HepG2 (cell line): ENCODE measurements around the gene NSUN6. TPM values are rescaled to one million over a fixed set of nuclear protein-coding genes. Genes with fewer than 3 reads are reported as not detected.

Experiments
- ATAC-seq: fragments of 200-7000 bp; cut with Tn5 transposase; 3 replicates; pipeline ENCODE4 v1.9.1; 2020; ENCODE audit warnings: mild to moderate bottlenecking, moderate library complexity
- BruUV-seq: library from RNA; stranded (reverse); fragments of 400-500 nt; replicated peaks from 2 replicates; lab custom pipeline; 2021; lab: Mats Ljungman, UMichigan
- CTCF ChIA-PET: fragments of 300-600 bp; formaldehyde crosslinking; extraction: SDS; loops from one replicate; lab custom pipeline; 2021; ENCODE audit warnings: low total read pairs, inconsistent platforms, low intra/inter-chr PET ratio; lab: Yijun Ruan, JAX
- POLR2A ChIA-PET: fragments of 350-600 bp; sonication (Branson Sonifier 250); formaldehyde crosslinking; loops from one replicate; lab custom pipeline; 2020; ENCODE audit warnings: antibody characterized with exemption, inconsistent platforms; lab: Yijun Ruan, JAX
- DNase-seq: peaks from one replicate; pipeline ENCODE4 v3.0.0-alpha.2; 2015; ENCODE audit warnings: low spot score
- FAIRE-seq: peaks from 3 replicates; lab custom pipeline; 2011; peaks lifted over from hg19 to GRCh38; lab: Jason Lieb, UNC
- H2AFZ ChIP-seq: one replicate; pipeline ENCODE4 v1.6.1; 2011; ENCODE audit warnings: low read length, inconsistent platforms
- H3K27ac ChIP-seq: fragments of 300-600 bp; 3 replicates; pipeline ENCODE4 v1.8.0; 2011; ENCODE audit warnings: mixed run types, mild to moderate bottlenecking, mixed read lengths, low read length, inconsistent platforms; ENCODE audit not compliant: insufficient read depth; ENCODE audit errors: extremely low read length
- H3K27me3 ChIP-seq, 2 experiments: fragments of 200-600 bp in 1 of 2; 2 replicates in 1 of 2; 3 replicates in 1 of 2; pipeline versions ENCODE4 v1.6.0 to v1.8.0; 2011; ENCODE audit warnings: low read length in 2 of 2, mild to moderate bottlenecking in 2 of 2, moderate library complexity in 2 of 2, inconsistent platforms in 1 of 2; ENCODE audit not compliant: insufficient read depth in 2 of 2, control insufficient read depth in 1 of 2
- H3K36me3 ChIP-seq, 2 experiments: fragments of 200-600 bp in 1 of 2; replicated peaks in 1 of 2; 2 replicates in 1 of 2; 3 replicates in 1 of 2; pipeline versions ENCODE4 v1.5.1 to v1.8.0; 2011; ENCODE audit warnings: low read length in 2 of 2, inconsistent platforms in 1 of 2; ENCODE audit not compliant: insufficient read depth in 2 of 2, control insufficient read depth in 1 of 2
- H3K4me1 ChIP-seq: 2 replicates; pipeline ENCODE4 v1.5.1; 2012; ENCODE audit warnings: low read length, inconsistent platforms; ENCODE audit not compliant: insufficient read depth
- H3K4me2 ChIP-seq: 2 replicates; pipeline ENCODE4 v1.6.0; 2011; ENCODE audit warnings: low read depth, low read length, inconsistent platforms
- H3K4me3 ChIP-seq, 3 experiments: fragments of 200-600 bp in 1 of 3; sonication (generic), shearing (Covaris generic) in 1 of 3; replicated peaks in 1 of 3; 2 replicates each; pipeline ENCODE4 v1.5.1; 2011 to 2016; ENCODE audit warnings: low read length in 3 of 3, inconsistent platforms in 2 of 3, low read depth in 2 of 3, mild to moderate bottlenecking in 2 of 3, control low read depth in 1 of 3, mixed read lengths in 1 of 3; ENCODE audit not compliant: insufficient read depth in 1 of 3
- H3K79me2 ChIP-seq: one replicate; pipeline ENCODE4 v1.6.1; 2011; ENCODE audit warnings: low read length, inconsistent platforms; ENCODE audit not compliant: insufficient read depth
- H3K9ac ChIP-seq: 2 replicates; pipeline ENCODE4 v1.6.0; 2011; ENCODE audit warnings: mild to moderate bottlenecking, low read depth, low read length, inconsistent platforms; ENCODE audit not compliant: insufficient read depth
- H3K9me3 ChIP-seq: 2 replicates; pipeline ENCODE4 v1.5.1; 2012; ENCODE audit warnings: mild to moderate bottlenecking, low read length
- H4K20me1 ChIP-seq: 2 replicates; pipeline ENCODE4 v1.6.0; 2011; ENCODE audit warnings: inconsistent platforms, mild to moderate bottlenecking, low read length, moderate library complexity; ENCODE audit not compliant: insufficient read depth
- KDM1A ChIP-seq: IDR thresholded peaks from 2 replicates; pipeline ENCODE4 v1.6.1; 2016; ENCODE audit warnings: missing compliant biosample characterization
- REL ChIP-seq: sonication (generic); formaldehyde crosslinking; conservative IDR thresholded peaks from 2 replicates; pipeline ENCODE4 v1.8.0; 2022; ENCODE audit warnings: mild to moderate bottlenecking, missing genetic modification reagents, moderate library complexity
- RELA ChIP-seq: sonication (generic); formaldehyde crosslinking; IDR thresholded peaks from 2 replicates; pipeline ENCODE4 v1.4.0; 2020; ENCODE audit warnings: missing genetic modification reagents
- ZNF329 ChIP-seq: sonication (generic); formaldehyde crosslinking; IDR thresholded peaks from 2 replicates; pipeline ENCODE4 v1.9.0; 2021; ENCODE audit warnings: low read depth, mild to moderate bottlenecking, missing genetic modification reagents
- WGBS: methylation state at CpG from one replicate; pipeline ENCODE4 v1.1.6; 2017; ENCODE audit warnings: low lambda C conversion rate; 5-methylcytosine and 5-hydroxymethylcytosine counted together
- in situ Hi-C: cut with HindIII; loops from 2 replicates; pipeline ENCODE4 v1.10.0; 2017; ENCODE audit warnings: low pct_unique_long_range_greater_than_20kb; ENCODE audit not compliant: extremely low pct_ligation_motif_present
- intact Hi-C: fragments of 100-400 bp; cut with micrococcal nuclease; formaldehyde crosslinking; loops from one replicate; pipeline ENCODE4 v1.10.0; 2022; ENCODE audit not compliant: unreplicated experiment
- polyA plus RNA-seq, 8 experiments: library from polyadenylated mRNA; depleted of rRNA in 3 of 8; stranded (reverse) in 7 of 8; unstranded in 1 of 8; fragments of >200 nt; fragmentation: Illumina TruSeq in 4 of 8; extraction: Trizol in 4 of 8; gene quantifications; 2 replicates each; pipeline versions ENCODE4 v1.2.1 to v1.2.3, GENCODE V29; 2011 to 2016; ENCODE audit warnings: low read depth in 4 of 8, missing spikeins in 1 of 8, mixed read lengths in 1 of 8; ENCODE audit not compliant: insufficient read depth in 1 of 8
- total RNA-seq, 5 experiments: library from RNA; depleted of rRNA; stranded (reverse); fragments of >200 nt; fragmentation: Illumina TruSeq; extraction: Trizol; gene quantifications; 2 replicates each; pipeline ENCODE4 v1.2.3, GENCODE V29; 2016; ENCODE audit warnings: low read depth in 1 of 5
- TF ChIP-seq, protein P1 (sequence below): IDR thresholded peaks from 2 replicates; pipeline ENCODE4 v1.6.1; 2016
- TF ChIP-seq, protein P2 (sequence below): IDR thresholded peaks from 2 replicates; pipeline ENCODE4 v1.6.1; 2018; ENCODE audit warnings: missing genetic modification reagents, mild to moderate bottlenecking, missing compliant biosample characterization

The NSUN6 gene
- total and polyA plus RNA-seq, 2 of the 13 experiments (the other 11 are each of a cell fraction or from before 2014, with no cell fraction given): 17.2 to 19.3 TPM

DNA sequence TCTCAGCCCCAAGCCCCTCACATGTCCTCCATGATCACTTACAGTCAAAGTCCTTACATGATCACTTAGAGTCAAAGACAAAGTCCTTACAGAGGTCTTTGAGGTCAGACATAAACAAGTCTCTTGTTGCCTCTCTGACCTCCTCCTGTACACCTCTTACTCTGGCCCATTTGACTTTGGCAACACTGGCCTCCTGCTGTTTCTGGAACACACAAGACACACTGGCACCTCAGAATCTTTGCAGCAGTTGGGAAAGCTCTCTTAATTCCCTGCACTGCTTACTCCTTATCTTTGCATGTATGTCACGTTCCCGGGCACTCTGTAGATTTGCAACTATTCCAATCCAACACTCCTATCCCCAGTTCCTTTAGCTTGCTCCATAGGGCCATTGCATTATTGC, 102.3 kb downstream of the NSUN6 start:
- no peak for ATAC-seq
- H3K4me2 ChIP-seq: no peak overlapping the region
- 98% methylated on average over 2 of the region's 2 CpGs for WGBS
- no peaks in the 10 kb centered on the region for H4K20me1 ChIP-seq
- H2AFZ ChIP-seq: no peak overlapping the region
- H3K79me2 ChIP-seq: no peaks in the 10 kb centered on the region
- H3K9me3 ChIP-seq: peaks cover 4% of the 10 kb centered on the region; the same call in 1 of the 2 replicates
- CTCF ChIA-PET: no interaction called here
- TF ChIP-seq, protein P1, sequence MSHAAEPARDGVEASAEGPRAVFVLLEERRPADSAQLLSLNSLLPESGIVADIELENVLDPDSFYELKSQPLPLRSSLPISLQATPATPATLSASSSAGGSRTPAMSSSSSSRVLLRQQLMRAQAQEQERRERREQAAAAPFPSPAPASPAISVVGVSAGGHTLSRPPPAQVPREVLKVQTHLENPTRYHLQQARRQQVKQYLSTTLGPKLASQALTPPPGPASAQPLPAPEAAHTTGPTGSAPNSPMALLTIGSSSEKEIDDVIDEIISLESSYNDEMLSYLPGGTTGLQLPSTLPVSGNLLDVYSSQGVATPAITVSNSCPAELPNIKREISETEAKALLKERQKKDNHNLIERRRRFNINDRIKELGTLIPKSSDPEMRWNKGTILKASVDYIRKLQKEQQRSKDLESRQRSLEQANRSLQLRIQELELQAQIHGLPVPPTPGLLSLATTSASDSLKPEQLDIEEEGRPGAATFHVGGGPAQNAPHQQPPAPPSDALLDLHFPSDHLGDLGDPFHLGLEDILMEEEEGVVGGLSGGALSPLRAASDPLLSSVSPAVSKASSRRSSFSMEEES (CRISPR knock-in tag): no peak
- TF ChIP-seq ZNF329 (CRISPR knock-in tag): no peak
- TF ChIP-seq, all 625 proteins: peak for 0
- H3K27me3 ChIP-seq: no peaks in the 10 kb centered on the region
- intact Hi-C loops: no loop called here
- BruUV-seq: no TSS peak
- peaks cover 2 to 36% of the 10 kb centered on the region in 2 experiments; a peak in 4 of 5 replicates for H3K36me3 ChIP-seq
- no peak overlapping the region for H3K4me3 ChIP-seq
- no peak for FAIRE-seq
- POLR2A ChIA-PET: no interaction called here
- no peak overlapping the region for H3K9ac ChIP-seq
- in situ Hi-C loops: no loop called here
- DNase-seq: no peak
- H3K4me1 ChIP-seq: no peaks in the 10 kb centered on the region
- no peak overlapping the region for H3K27ac ChIP-seq

DNA sequence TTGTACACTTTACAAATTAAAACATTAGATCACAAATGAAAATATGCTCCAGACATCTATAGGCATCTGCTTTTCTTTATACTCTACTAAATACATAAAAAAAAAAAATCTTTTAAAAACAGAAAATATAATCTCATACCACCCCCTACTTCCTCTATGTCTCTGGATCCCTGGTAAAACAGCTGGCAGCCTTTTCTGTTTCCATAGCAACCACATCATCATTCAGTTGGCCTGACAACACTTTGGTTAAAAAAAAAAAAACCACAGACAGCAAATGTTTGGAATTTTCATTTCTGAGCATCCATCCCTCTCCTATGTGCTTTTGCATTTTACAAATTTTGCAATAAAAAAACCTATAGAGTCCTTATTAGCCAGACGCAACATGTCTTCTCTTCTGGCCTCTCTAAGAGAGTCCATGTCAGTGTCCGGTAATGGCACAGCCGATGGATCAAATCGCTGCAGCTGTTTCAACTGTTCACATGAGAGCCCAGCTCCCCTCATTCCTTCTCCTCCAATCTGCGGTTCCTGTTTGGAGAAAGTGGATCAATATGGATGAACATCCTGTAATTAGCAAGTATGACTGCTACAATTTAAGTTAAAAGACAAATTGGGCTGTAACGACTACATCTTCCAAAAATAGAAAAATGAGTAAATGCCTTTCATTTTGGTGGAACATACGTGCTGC, 105.6 kb downstream of the NSUN6 start:
- Histone ChIP-seq H3K4me1 (peaks cover 10% of the 10 kb centered on the region), H3K27me3 (no peaks in the 10 kb centered on the region), H3K4me2 (no peak overlapping the region), H2AFZ (no peak overlapping the region), H3K36me3 (peaks cover 5 to 31% of the 10 kb centered on the region in 2 experiments), H3K79me2 (no peaks in the 10 kb centered on the region), H4K20me1 (no peaks in the 10 kb centered on the region), H3K9ac (no peak overlapping the region)
- no peak for ATAC-seq
- 99% methylated on average over 7 of the region's 7 CpGs for WGBS
- no peak for TF ChIP-seq RELA (CRISPR knock-in tag)
- TF ChIP-seq KDM1A (CRISPR knock-in tag): no peak
- TF ChIP-seq, protein P2, sequence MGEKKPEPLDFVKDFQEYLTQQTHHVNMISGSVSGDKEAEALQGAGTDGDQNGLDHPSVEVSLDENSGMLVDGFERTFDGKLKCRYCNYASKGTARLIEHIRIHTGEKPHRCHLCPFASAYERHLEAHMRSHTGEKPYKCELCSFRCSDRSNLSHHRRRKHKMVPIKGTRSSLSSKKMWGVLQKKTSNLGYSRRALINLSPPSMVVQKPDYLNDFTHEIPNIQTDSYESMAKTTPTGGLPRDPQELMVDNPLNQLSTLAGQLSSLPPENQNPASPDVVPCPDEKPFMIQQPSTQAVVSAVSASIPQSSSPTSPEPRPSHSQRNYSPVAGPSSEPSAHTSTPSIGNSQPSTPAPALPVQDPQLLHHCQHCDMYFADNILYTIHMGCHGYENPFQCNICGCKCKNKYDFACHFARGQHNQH (CRISPR knock-in tag): no peak
- no peak for TF ChIP-seq REL (CRISPR knock-in tag)
- TF ChIP-seq, all 625 proteins: peak for 0
- H3K4me3 ChIP-seq: no peak overlapping the region
- in situ Hi-C loops (no loop called here), intact Hi-C loops (no loop called here)
- no TSS peak for BruUV-seq
- DNase-seq (no peak), FAIRE-seq (no peak)
- H3K9me3 ChIP-seq: no peaks in the 10 kb centered on the region
- ChIA-PET POLR2A (no interaction called here), CTCF (no interaction called here)
- no peak overlapping the region for H3K27ac ChIP-seq
